ENCODE measurements around the gene PSMB5. TPM values are rescaled to one million over a fixed set of nuclear protein-coding genes. Genes with fewer than 3 reads are reported as not detected.

Gene PSMB5
- total and polyA plus RNA-seq, 2 of the 13 experiments (the other 11 are each of a cell fraction or from before 2014, with no cell fraction given) = 705 to 871 TPM

DNA sequence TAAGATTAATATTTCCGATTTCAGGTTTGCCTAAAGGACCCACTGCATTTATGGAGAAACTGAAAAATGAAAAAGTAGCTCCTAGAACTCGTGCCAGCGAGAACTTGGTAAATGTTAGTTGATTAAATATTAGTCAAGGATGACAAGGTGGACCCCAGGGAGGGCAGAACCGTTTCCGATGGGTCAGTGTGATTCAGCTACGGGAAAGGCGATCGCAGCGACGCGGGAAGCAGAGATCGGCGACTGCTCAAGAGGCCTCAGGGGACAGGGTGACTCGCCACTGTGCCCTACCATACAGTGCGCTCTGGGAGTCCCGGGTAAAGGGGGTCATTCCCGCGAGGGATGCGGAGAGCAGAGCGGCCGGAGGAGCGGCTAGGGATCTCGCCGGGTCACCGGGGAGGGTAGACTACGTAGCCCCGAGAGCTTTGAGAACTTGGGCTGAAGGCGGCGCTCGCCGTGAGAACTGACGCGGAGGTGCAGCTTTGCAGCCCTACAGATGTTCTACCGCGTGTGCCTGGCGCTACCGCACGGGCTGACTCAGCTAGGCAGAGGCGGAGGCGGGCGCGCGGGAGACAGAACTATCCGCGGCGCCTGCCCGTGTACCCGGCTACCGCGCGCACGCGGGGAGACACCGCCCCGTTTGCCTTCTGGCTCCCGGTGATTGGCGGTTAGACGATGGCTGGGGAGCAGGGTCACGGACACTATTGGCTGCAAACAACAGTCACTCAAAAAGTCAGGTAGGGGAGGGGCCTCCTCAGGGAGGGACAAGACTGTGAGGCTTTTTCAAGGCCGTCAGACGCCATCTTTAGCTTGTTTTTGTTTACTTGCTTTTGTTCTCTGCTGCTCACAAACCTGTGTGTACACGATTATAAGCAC is 27.9 kb downstream of the PSMB5 start (continued):
- TF ChIP-seq, protein P1, sequence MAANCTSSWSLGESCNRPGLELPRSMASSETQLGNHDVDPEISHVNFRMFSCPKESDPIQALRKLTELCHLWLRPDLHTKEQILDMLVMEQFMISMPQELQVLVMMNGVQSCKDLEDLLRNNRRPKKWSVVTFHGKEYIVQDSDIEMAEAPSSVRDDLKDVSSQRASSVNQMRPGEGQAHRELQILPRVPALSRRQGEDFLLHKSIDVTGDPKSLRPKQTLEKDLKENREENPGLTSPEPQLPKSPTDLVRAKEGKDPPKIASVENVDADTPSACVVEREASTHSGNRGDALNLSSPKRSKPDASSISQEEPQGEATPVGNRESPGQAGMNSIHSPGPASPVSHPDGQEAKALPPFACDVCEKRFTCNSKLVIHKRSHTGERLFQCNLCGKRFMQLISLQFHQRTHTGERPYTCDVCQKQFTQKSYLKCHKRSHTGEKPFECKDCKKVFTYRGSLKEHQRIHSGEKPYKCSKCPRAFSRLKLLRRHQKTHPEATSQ (CRISPR knock-in tag; IDR thresholded peaks at IDR 0.05; ENCODE audit: borderline replicate concordance) = peak; percentile 100
- TF ChIP-seq ZNF788 (CRISPR knock-in tag; IDR thresholded peaks at IDR 0.05; ENCODE audit: borderline replicate concordance) (peak; percentile 100), BCL6 (CRISPR knock-in tag; IDR thresholded peaks at IDR 0.05) (peak; percentile 75), ZNF639 (CRISPR knock-in tag; conservative IDR thresholded peaks at IDR 0.05) (peak; percentile 98), HIVEP1 (CRISPR knock-in tag; IDR thresholded peaks at IDR 0.05) (peak; percentile 98), AGO2 (optimal IDR thresholded peaks at IDR 0.05; ENCODE audit: low read depth, low read length) (peak; percentile 98), ZNF350 (CRISPR knock-in tag; IDR thresholded peaks at IDR 0.05; ENCODE audit: borderline replicate concordance, low read depth) (peak; percentile 100), TCF7L2 (IDR thresholded peaks at IDR 0.05; ENCODE audit: low read depth, low read length) (no peak), SSRP1 (CRISPR knock-in tag; IDR thresholded peaks at IDR 0.05) (peak; percentile 87), NFE2 (CRISPR knock-in tag; IDR thresholded peaks at IDR 0.05) (0 out of 2 replicates have a peak, but pooled peaks have one; percentile 55), ZNF678 (CRISPR knock-in tag; IDR thresholded peaks at IDR 0.05) (peak; percentile 100; the same call in 1 of the 2 replicates), ELK4 (CRISPR knock-in tag; IDR thresholded peaks at IDR 0.05; ENCODE audit: borderline replicate concordance) (peak; percentile 78), TEF (CRISPR knock-in tag; IDR thresholded peaks at IDR 0.05) (peak; percentile 92), RBM22 (optimal IDR thresholded peaks at IDR 0.05; ENCODE audit: low read length) (peak; percentile 81), ZNF331 (CRISPR knock-in tag; IDR thresholded peaks at IDR 0.05) (peak; percentile 98), NBN (conservative IDR thresholded peaks at IDR 0.05) (no peak), SIX4 (CRISPR knock-in tag; IDR thresholded peaks at IDR 0.05) (peak; percentile 75; the same call in 1 of the 2 replicates), ZNF205 (CRISPR knock-in tag; IDR thresholded peaks at IDR 0.05) (peak; percentile 98), ZNF274 (CRISPR knock-in tag; IDR thresholded peaks at IDR 0.05) (peak; percentile 99), KLF6 (CRISPR knock-in tag; IDR thresholded peaks at IDR 0.05) (peak; percentile 99)
- TF ChIP-seq, protein P2, sequence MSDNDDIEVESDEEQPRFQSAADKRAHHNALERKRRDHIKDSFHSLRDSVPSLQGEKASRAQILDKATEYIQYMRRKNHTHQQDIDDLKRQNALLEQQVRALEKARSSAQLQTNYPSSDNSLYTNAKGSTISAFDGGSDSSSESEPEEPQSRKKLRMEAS (IDR thresholded peaks at IDR 0.05) = peak; percentile 99
- TF ChIP-seq, protein P3, sequence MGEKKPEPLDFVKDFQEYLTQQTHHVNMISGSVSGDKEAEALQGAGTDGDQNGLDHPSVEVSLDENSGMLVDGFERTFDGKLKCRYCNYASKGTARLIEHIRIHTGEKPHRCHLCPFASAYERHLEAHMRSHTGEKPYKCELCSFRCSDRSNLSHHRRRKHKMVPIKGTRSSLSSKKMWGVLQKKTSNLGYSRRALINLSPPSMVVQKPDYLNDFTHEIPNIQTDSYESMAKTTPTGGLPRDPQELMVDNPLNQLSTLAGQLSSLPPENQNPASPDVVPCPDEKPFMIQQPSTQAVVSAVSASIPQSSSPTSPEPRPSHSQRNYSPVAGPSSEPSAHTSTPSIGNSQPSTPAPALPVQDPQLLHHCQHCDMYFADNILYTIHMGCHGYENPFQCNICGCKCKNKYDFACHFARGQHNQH (CRISPR knock-in tag; IDR thresholded peaks at IDR 0.05) = peak; percentile 99
- TF ChIP-seq, protein P4, sequence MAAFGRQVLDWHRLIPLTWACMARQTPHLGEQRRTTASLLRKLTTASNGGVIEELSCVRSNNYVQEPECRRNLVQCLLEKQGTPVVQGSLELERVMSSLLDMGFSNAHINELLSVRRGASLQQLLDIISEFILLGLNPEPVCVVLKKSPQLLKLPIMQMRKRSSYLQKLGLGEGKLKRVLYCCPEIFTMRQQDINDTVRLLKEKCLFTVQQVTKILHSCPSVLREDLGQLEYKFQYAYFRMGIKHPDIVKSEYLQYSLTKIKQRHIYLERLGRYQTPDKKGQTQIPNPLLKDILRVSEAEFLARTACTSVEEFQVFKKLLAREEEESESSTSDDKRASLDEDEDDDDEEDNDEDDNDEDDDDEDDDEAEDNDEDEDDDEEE (CRISPR knock-in tag; IDR thresholded peaks at IDR 0.05) = peak; percentile 100
